ENCODE data around the gene PCID2.

The PCID2 gene

DNA sequence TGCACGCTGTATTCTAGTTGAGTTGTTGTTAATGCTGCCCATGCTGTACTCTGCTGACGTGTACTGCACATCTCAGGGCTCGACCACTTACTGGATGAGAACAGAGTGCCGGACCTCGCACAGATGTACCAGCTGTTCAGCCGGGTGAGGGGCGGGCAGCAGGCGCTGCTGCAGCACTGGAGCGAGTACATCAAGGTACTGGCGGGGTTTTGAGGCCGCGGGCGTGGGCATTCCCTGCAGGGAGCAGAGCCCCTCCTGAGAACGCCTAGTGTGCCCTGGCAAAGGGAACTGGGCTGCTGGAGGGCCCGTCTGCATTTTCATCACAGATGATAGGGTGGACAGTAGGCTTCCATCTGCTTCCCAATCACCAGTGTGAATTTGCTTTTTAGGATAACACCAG lies 30.9 kb upstream of the PCID2 start:
- no peak for DNase-seq (ENCODE audit: low spot score)
- Histone ChIP-seq H3K4me3 (no peak overlapping the region), H3K27ac (no peak overlapping the region)
- TF ChIP-seq, protein P1, sequence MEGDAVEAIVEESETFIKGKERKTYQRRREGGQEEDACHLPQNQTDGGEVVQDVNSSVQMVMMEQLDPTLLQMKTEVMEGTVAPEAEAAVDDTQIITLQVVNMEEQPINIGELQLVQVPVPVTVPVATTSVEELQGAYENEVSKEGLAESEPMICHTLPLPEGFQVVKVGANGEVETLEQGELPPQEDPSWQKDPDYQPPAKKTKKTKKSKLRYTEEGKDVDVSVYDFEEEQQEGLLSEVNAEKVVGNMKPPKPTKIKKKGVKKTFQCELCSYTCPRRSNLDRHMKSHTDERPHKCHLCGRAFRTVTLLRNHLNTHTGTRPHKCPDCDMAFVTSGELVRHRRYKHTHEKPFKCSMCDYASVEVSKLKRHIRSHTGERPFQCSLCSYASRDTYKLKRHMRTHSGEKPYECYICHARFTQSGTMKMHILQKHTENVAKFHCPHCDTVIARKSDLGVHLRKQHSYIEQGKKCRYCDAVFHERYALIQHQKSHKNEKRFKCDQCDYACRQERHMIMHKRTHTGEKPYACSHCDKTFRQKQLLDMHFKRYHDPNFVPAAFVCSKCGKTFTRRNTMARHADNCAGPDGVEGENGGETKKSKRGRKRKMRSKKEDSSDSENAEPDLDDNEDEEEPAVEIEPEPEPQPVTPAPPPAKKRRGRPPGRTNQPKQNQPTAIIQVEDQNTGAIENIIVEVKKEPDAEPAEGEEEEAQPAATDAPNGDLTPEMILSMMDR (IDR thresholded peaks at IDR 0.05) = no peak

DNA sequence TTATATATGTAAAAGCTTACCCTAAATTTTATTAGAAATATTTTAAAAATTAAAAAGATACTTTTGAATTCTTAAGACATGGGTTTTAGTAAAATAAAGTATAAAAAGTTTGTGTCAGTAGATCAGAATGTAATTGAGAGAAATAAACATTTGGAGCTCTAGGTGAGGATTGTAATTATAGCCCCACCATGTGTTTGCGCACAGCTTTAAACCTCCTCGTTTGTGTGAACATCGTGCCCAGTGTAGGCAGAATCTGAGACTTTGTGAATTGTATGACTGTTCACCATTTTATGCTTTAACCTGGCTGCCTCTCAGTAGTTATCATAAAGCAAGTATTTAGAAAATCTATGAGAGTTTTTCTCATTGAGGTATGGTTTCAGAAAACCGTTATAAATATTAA lies 30.1 kb upstream of the PCID2 start:
- DNase-seq (ENCODE audit: low spot score) = no peak
- TF ChIP-seq, protein P1 (IDR thresholded peaks at IDR 0.05) = no peak
- Histone ChIP-seq H3K27ac (no peak overlapping the region), H3K4me3 (no peak overlapping the region)

DNA sequence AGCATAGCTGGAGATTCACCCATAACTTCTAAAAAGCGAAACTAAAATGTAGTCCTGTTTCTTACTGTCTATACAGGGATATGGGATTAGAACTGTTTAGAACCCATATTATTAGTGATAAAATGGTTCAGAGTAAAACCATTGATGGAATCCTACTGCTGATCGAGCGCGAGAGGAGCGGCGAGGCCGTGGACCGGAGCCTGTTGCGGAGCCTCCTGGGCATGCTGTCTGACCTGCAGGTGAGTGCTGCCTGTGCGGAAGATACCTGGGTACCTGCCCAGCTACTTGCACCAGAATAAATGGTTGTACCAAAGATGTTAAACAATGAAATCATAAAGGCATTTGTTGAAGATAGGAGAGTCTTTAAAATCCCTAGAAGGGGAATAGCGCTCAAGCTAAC lies 24.6 kb upstream of the PCID2 start:
- H3K27ac ChIP-seq = no peak overlapping the region
- TF ChIP-seq, protein P1 (IDR thresholded peaks at IDR 0.05) = no peak
- H3K4me3 ChIP-seq = no peak overlapping the region
- no peak for DNase-seq (ENCODE audit: low spot score)

DNA sequence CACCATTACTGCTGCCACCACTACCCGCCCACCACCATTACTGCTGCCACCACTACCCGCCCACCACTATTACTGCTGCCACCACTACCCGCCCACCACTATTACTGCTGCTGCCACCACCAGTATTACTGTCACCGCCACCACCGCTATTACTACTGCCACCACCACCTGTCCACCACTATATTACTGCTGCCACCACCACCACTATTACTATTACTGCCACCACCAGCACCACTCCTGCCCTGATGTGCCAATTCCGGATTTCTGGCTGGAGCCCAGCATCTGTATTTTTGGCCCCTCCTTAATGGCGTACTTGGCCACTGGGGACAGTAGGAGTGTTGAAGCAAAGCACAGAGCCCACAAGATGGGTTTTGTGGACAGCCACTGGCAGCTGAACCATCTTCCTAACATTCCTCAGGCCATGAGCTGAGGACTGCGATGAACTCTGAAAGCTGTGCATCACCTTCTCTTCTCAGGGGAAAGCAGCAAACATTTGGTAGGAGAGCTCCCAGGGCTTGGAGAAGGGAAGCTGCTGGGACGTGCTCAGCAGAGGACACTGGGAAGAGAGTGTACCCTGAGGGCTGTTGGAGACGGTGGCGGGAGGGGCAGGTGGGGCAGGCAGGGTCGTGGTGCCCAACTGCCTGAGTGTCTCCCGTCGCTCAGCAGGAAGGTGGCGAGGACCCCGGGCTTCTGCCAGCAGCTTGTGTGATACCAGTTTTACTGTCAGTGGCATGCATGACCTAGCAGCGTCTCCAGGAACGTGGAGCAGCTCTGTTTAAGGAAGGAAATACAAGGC lies 23.9 kb upstream of the PCID2 start:
- DNase-seq (ENCODE audit: low spot score) = no peak
- TF ChIP-seq, protein P1 (IDR thresholded peaks at IDR 0.05) = no peak
- no peak overlapping the region for H3K4me3 ChIP-seq
- H3K27ac ChIP-seq = no peak overlapping the region

DNA sequence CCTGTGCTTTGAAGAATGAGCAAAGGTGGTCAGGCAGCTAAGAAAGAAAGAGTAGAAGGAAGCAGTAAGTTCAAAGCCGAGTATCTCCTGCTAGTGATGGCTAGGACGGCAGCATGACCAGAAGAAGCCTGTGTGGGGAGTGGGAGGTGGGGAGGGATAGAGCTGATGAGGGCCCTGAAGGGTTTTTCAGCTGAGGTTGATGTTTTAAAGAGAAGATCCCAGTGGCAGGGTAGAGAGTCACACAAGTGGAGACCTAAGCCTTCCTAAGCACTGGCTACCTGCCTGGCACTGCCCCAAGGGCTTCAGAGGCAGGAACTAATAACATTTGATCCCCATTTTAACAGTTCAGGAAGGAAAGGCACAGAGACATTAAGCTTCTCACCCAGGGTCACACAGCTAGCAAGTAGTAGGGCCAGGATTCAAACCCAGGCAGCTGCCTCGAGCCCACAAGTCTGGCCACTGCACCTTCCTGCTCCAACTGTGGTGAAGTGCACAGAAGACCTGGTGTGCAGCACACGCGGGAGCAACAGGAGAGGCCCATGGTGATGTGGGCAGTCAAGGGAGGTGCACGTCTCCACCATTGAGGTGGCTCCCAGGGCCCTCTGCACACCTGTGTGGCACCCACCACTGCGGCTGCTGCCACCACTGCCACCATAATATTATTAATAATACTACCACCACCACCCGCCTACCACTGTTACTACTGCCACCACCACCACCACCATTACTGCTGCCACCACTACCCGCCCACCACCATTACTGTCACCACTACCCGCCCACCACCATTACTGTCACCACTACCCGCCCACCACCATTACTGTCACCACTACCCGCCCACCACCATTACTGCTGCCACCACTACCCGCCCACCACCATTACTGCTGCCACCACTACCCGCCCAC lies 23.1 kb upstream of the PCID2 start:
- no peak overlapping the region for H3K27ac ChIP-seq
- no peak overlapping the region for H3K4me3 ChIP-seq
- TF ChIP-seq, protein P1 (IDR thresholded peaks at IDR 0.05) = no peak
- no peak for DNase-seq (ENCODE audit: low spot score)

DNA sequence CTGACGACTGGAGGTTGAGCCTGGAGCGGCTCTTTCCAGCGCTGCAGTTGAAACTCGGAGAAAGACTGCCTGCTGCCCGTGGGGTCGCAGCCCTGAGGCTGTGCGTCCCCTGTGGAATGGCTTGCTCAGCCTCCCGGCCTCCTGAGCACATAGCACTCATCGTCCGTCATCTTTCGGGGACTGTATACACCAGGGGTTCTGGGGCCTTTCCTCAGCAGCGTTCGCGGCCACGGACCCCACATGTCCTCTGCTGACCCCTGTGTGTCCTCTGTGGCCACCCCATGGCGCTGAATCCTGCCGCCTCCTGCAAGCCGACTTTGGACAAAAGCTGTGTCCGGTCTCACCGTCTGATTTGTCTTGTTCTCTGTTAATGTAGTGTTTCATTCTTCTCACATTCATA lies 21.3 kb upstream of the PCID2 start:
- H3K27ac ChIP-seq = no peak overlapping the region
- no peak overlapping the region for H3K4me3 ChIP-seq
- no peak for DNase-seq (ENCODE audit: low spot score)
- TF ChIP-seq, protein P1 (IDR thresholded peaks at IDR 0.05) = no peak

Measured in coronary artery (tissue), 2 donors.